HG03135 (cell line): ENCODE results near the gene HSPG2.

Source experiments
- ATAC-seq: cut with Tn5 transposase; IDR thresholded peaks from one replicate; pipeline ENCODE4 v1.9.1; 2021; ENCODE audit warnings: mild to moderate bottlenecking, moderate library complexity; ENCODE audit not compliant: unreplicated experiment

The HSPG2 gene

GRCh38 chr1:21849909-21850576 is 87.1 kb downstream of the HSPG2 start:
- ATAC-seq = no peak

DNA sequence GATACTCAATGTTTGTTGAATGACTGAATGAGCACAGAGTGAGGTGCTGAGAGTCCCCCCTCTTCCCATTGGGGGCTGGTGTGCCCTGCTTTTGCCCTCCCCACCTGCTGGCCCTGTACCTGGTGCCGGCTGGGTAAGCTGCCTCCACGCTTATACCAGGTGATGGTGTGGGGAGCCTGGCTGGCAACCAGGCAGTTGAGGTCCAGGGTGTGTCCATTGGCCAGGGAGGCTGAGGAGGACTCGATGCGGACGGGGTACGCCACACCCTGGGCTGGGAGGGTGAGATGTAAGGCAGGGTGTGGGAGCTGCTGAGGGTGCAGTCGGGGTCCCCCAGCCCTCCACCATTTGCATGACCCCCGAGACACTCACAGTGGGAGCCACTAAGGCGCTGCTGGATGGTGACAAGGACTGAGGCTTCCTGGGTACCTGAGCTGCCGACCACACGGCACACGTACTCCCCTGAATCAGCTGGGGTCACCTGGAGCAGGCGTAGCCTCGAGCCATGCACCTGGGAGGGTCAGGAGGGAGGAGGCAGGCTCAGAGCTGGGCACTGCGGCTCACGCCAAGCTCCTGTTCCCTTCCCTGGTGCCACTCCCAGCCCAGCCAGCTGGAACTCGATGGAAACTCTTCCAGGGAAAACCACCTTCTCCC is 88.5 kb downstream of the HSPG2 start:
- no peak for ATAC-seq

DNA sequence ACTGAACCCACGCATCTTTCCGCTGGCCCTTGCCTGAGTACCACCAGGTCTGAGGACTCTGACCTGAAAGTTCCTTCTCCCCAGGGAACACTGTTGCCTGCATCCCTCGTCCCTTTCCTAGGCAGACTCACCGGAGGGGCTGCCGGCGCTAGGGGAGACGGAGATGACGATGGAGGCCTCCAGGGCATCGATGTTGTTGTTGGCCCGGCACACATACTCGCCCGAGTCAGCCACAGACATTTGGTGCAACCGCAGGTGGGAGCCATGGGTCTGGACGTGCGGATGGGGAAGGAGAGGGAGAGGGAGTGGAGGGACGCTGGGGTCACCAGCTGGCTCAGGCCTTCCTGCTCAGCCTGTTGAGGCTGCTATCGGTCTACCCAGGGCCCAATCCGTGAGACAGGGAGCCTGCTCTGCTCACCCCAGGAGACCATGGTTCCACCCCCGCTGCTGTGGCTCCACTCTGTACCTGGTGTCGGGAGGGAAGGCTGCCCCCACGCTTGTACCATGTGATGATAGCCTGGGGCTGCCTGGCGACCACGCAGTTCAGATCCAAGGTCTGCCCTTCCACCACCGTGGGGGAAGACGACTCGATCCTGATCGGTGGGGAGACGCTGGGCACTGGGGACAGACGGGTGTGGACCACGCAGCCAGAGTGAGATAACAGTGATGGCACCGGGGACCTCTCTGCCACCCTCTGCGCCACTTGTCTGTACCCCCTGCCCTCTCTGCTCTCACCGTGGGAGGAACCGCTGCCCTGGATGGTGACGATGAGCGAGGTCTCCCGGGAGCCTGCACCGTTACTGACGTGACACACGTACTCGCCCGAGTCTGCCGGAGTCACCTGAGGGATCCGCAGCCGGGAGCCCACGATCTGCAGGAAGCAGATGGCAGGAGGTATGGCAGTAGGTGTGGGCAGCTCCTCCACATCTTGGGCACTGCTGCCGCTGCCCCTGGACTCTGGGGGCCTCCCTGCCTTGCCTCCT is 89.6 kb downstream of the HSPG2 start:
- ATAC-seq = no peak

DNA sequence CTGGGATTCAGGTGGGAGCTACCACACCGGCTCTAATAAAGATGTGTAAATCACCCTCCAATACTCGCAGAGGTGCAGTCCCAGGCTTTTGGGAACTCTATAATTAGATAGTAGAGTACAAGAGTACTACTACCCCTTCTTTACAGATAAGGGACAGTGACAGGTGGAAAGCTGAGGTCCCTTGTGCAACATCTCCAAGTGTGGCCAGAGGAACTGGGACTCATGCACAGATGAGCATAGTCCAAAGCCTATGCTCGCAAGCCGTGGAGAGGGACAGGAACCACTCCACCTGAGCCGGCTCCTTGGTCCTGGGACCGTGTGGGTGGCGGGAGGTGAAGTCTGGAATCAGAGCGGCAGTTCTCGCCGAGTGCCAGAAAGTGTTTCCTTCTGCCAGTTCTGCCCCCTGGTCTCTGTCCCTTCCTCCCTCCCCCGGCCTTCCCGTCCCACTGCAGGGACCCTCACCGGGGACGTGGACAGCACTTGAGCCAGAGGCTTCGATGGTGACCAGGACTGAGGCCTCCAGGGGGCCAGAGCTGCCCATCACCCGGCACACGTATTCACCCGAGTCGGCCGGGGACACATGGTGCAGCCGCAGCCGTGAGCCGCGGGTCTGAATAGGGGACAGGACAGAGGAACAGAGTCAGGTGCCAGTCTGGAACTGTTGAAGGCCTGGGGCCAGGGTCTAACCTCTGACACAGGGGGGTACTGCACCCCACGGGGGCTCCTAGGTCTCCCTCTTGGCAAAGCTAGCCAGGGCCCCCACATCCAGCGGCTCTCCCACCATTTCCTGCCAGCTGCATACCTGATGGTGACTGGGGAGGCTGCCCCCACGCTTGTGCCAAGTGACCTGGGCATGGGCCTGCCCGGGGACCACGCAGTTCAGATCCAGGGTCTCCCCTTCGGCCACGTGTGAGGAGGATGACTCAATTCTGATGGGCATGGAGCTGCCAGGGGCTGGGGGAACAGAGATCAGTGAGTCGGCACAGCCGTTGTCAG is 91.2 kb downstream of the HSPG2 start:
- ATAC-seq = no peak

DNA sequence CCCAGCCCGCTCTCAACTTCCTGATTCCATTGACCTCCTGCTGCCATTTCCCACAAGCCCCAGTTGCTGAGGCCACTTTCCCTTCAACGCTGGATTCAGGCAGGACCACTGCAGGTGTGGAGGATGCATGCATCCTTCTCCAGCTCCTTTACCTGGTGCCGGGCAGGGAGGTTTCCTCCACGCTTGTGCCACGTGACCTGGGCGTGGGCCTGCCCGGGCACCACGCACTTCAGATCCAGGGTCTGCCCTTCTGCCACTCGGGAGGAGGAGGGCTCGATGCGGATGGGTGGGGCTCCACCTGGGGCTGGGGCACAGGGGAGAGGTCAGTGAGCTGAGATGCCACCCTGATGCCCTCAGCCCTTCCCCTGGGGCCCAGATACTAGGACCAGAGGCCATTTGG is 93.1 kb downstream of the HSPG2 start:
- no peak for ATAC-seq

- no peak for ATAC-seq
Observed at GRCh38 chr1:21843208-21843607, 93.9 kb downstream of the HSPG2 start.

GRCh38 chr1:21842606-21843162 is 94.4 kb downstream of the HSPG2 start:
- no peak for ATAC-seq

GRCh38 chr1:21841852-21842466 is 95.2 kb downstream of the HSPG2 start:
- ATAC-seq = no peak

DNA sequence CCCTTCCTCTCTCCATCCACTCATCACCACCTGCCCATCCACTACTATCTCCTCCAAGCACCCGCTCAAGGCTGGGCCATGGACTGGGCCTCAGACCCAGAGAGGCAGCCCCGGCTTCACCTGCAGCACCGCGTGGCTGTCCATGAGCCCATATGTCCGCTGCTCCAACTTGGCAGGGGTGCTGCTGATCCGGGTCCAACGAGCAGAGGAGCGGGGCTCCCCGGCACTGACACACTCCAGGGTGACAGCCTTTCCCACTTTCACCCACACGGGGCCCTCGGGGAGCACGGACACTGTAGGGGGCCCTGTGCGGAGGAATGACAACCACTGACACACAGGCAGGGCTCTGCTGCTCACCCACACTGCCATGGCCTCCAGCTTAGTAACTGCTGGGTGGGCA is 96.1 kb downstream of the HSPG2 start:
- no peak for ATAC-seq

DNA sequence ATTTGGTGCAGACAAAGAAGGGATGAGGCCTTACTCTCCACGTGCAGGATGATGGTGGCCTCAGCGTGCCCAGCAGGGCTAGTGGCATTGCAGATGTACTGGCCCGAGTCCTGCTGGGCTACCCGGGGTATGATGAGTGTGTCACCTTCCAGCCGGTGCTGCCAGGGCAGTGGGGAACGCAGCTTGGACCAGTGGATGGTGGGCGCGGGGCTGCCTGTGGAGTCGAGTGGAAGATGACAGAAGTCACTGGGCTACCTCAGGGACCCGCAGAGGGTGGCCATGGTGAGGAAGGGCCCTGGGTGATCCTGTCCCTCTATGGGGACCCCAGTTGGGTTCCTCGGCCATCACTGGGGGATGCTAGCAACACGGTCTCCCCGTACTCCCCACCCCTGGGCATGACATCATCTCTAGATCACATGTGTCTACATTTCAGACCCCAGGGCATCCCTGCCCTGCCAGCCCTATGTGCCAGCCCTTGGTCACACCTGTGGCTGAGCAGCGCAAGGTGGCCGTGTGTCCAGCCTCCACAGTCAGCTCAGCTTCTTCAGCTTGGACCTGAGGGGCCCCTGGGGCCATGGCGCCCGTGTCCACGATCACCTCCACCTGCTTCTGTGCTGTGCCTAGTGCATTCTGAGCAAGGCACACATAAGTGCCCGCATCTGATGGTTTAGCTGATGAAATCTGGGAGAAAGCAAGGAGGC is 97.6 kb downstream of the HSPG2 start:
- no peak for ATAC-seq

GRCh38 chr1:21838359-21839157 is 98.6 kb downstream of the HSPG2 start:
- no peak for ATAC-seq

GRCh38 chr1:21837476-21837875 is 99.6 kb downstream of the HSPG2 start:
- no peak for ATAC-seq

DNA sequence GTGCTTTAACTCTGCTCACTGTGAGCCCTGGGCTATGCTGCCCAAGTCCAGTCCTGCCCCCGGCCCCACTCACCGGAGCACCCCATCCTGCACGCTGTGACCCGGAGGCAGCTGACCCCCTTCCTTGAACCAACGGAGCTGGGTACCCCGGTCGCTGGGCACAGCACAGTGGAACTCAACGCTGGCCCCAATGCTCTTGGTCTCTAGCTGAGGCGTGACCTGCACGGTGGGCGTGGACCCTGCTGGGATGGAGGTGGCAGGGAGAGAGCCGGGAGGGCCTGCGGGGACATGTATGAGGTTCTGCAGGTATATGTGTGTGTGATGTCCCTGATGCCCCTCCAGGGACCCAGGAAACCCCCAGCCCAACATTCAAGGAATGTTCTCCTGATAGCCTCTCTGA is 100.4 kb downstream of the HSPG2 start:
- no peak for ATAC-seq

- ATAC-seq = no peak
Observed at GRCh38 chr1:21836010-21836409, 101.1 kb downstream of the HSPG2 start.

- no peak for ATAC-seq
Observed at GRCh38 chr1:21834666-21835065, 102.4 kb downstream of the HSPG2 start.

GRCh38 chr1:21834094-21834493 is 103.0 kb downstream of the HSPG2 start:
- no peak for ATAC-seq

DNA sequence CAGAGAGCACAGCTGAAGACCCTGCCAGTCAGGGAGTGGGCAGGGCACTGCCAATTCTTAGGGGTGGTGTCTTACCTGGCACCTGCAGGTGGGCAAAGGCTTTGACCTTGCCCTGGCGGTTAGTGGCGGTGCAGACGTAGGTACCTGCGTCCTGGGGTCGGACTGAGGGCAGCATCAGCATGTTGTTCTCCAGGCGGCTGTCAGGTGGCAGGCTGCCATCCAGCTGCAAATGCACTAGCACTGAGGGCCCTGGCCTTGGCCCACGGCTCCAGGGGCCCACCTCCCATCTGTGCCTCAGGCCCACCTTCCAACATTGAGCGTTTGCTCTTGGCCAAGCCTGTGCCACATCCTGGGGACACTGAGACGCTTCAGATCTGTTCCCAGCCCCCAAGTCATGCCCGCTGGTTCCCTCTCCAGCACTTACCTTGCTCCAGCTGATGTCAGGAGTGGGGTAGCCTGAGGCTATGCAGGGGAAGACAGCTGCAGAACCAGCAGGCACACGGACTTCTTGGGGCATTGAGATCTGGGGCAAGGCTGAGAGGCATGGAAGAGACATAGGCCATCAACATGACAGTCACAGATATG is 103.6 kb downstream of the HSPG2 start:
- no peak for ATAC-seq

- ATAC-seq = no peak
Observed at GRCh38 chr1:21831454-21831970, 105.6 kb downstream of the HSPG2 start.
